ENCODE measurements around the gene YIPF5.

YIPF5 gene

GRCh38 chr5:144203750-144204596 is 33.5 kb upstream of the YIPF5 start:
- peak; percentile 87 for ATAC-seq

DNA sequence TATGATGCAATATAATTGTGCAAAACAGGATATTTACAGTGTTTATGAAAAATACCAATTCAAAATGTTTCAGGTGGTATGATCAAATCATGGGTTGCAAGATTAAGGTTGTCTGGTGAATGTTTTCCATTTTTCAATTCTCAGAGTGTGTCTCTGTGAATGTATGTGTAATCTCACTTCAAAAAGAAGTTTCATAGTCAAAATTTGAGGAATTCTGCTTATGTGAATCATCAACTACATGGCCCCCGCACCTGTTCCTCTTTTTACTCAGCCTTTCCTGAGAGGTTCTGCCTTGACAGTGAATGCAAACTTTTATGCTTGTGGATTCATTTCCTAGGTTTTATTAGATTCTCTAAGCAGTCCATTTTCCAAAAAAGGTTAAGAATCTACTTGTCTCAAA is 32.3 kb upstream of the YIPF5 start:
- no peak for ATAC-seq
- TF ChIP-seq ISL1 (CRISPR knock-in tag; IDR thresholded peaks at IDR 0.05) (no peak), SNAI2 (CRISPR knock-in tag; IDR thresholded peaks at IDR 0.05) (no peak), ZC3H10 (CRISPR knock-in tag; IDR thresholded peaks at IDR 0.05) (no peak), ZNF565 (CRISPR knock-in tag; conservative IDR thresholded peaks at IDR 0.05; ENCODE audit: low read depth) (no peak), ZFP30 (CRISPR knock-in tag; IDR thresholded peaks at IDR 0.05) (no peak), TOX (CRISPR knock-in tag; IDR thresholded peaks at IDR 0.05; ENCODE audit: borderline replicate concordance) (no peak), ESRRG (CRISPR knock-in tag; IDR thresholded peaks at IDR 0.05) (no peak), BACH2 (CRISPR knock-in tag; IDR thresholded peaks at IDR 0.05; ENCODE audit: borderline replicate concordance) (no peak), ZFP3 (CRISPR knock-in tag; IDR thresholded peaks at IDR 0.05) (no peak), RARB (CRISPR knock-in tag; IDR thresholded peaks at IDR 0.05) (no peak), PPARA (CRISPR knock-in tag; IDR thresholded peaks at IDR 0.05; ENCODE audit: borderline replicate concordance) (no peak), ARNTL (CRISPR knock-in tag; IDR thresholded peaks at IDR 0.05; ENCODE audit: borderline replicate concordance, low read depth) (no peak)
- TF ChIP-seq, protein P1, sequence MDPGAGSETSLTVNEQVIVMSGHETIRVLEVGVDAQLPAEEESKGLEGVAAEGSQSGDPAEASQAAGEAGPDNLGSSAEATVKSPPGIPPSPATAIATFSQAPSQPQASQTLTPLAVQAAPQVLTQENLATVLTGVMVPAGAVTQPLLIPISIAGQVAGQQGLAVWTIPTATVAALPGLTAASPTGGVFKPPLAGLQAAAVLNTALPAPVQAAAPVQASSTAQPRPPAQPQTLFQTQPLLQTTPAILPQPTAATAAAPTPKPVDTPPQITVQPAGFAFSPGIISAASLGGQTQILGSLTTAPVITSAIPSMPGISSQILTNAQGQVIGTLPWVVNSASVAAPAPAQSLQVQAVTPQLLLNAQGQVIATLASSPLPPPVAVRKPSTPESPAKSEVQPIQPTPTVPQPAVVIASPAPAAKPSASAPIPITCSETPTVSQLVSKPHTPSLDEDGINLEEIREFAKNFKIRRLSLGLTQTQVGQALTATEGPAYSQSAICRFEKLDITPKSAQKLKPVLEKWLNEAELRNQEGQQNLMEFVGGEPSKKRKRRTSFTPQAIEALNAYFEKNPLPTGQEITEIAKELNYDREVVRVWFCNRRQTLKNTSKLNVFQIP (CRISPR knock-in tag; IDR thresholded peaks at IDR 0.05; ENCODE audit: borderline replicate concordance, low read depth), result no peak
- TF ChIP-seq, protein P2, sequence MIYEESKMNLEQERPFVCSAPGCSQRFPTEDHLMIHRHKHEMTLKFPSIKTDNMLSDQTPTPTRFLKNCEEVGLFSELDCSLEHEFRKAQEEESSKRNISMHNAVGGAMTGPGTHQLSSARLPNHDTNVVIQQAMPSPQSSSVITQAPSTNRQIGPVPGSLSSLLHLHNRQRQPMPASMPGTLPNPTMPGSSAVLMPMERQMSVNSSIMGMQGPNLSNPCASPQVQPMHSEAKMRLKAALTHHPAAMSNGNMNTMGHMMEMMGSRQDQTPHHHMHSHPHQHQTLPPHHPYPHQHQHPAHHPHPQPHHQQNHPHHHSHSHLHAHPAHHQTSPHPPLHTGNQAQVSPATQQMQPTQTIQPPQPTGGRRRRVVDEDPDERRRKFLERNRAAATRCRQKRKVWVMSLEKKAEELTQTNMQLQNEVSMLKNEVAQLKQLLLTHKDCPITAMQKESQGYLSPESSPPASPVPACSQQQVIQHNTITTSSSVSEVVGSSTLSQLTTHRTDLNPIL (CRISPR knock-in tag; IDR thresholded peaks at IDR 0.05; ENCODE audit: low read depth), result no peak

More at GRCh38 chr5:144203750-144204596, 33.5 kb upstream of the YIPF5 start:
- TF ChIP-seq TSHZ2 (CRISPR knock-in tag; IDR thresholded peaks at IDR 0.05) (no peak), PPARA (CRISPR knock-in tag; IDR thresholded peaks at IDR 0.05; ENCODE audit: borderline replicate concordance) (no peak), SNAI2 (CRISPR knock-in tag; IDR thresholded peaks at IDR 0.05) (no peak), CSDC2 (CRISPR knock-in tag; IDR thresholded peaks at IDR 0.05) (no peak), BACH2 (CRISPR knock-in tag; IDR thresholded peaks at IDR 0.05; ENCODE audit: borderline replicate concordance) (no peak), ZNF8 (CRISPR knock-in tag; IDR thresholded peaks at IDR 0.05) (no peak), GLIS3 (CRISPR knock-in tag; IDR thresholded peaks at IDR 0.05) (no peak), TCF4 (CRISPR knock-in tag; IDR thresholded peaks at IDR 0.05; ENCODE audit: borderline replicate concordance) (no peak), TOX (CRISPR knock-in tag; IDR thresholded peaks at IDR 0.05; ENCODE audit: borderline replicate concordance) (no peak), ESRRG (CRISPR knock-in tag; IDR thresholded peaks at IDR 0.05) (no peak), OSR1 (CRISPR knock-in tag; IDR thresholded peaks at IDR 0.05) (no peak), PATZ1 (CRISPR knock-in tag; IDR thresholded peaks at IDR 0.05; ENCODE audit: borderline replicate concordance) (no peak), RARB (CRISPR knock-in tag; IDR thresholded peaks at IDR 0.05) (no peak), CSRNP3 (CRISPR knock-in tag; IDR thresholded peaks at IDR 0.05) (no peak), ZFP30 (CRISPR knock-in tag; IDR thresholded peaks at IDR 0.05) (no peak), ZNF565 (CRISPR knock-in tag; conservative IDR thresholded peaks at IDR 0.05; ENCODE audit: low read depth) (no peak), ZFP3 (CRISPR knock-in tag; IDR thresholded peaks at IDR 0.05) (no peak)
- TF ChIP-seq, protein P1 (CRISPR knock-in tag; IDR thresholded peaks at IDR 0.05; ENCODE audit: borderline replicate concordance, low read depth), result no peak
